H9 (cell line): Measurements from ENCODE around the gene CORO2B. TPM values are rescaled to one million over a fixed set of nuclear protein-coding genes. Genes with fewer than 3 reads are reported as not detected.

Experiments used
- DNase-seq: peaks from one replicate; pipeline ENCODE4 v3.0.0-alpha.2; 2017
- H2AFZ ChIP-seq: one replicate; pipeline ENCODE4 v1.6.1; 2013; ENCODE audit warnings: mild to moderate bottlenecking, low read length, control low read depth, moderate library complexity
- H2AK5ac ChIP-seq: 2 replicates; pipeline ENCODE4 v1.6.1; 2013; ENCODE audit warnings: low read length, control low read depth, mixed read lengths; ENCODE audit not compliant: insufficient read length
- H2BK120ac ChIP-seq: one replicate; pipeline ENCODE4 v1.6.1; 2013; ENCODE audit warnings: low read depth, mild to moderate bottlenecking, low read length, control low read depth, inconsistent platforms; ENCODE audit not compliant: poor library complexity, severe bottlenecking
- H2BK12ac ChIP-seq: 2 replicates; pipeline ENCODE4 v1.6.1; 2013; ENCODE audit warnings: low read length, control low read depth, mixed read lengths, low read depth; ENCODE audit not compliant: insufficient read length
- H2BK15ac ChIP-seq: 2 replicates; pipeline ENCODE4 v1.6.1; 2013; ENCODE audit warnings: low read depth, low read length, control low read depth
- H2BK20ac ChIP-seq: one replicate; pipeline ENCODE4 v1.6.1; 2013; ENCODE audit warnings: low read depth, mild to moderate bottlenecking, low read length, control low read depth, inconsistent platforms; ENCODE audit not compliant: poor library complexity, severe bottlenecking
- H2BK5ac ChIP-seq: 2 replicates; pipeline ENCODE4 v1.6.1; 2013; ENCODE audit warnings: low read length, control low read depth, mixed read lengths; ENCODE audit not compliant: insufficient read length
- H3K14ac ChIP-seq: 2 replicates; pipeline ENCODE4 v1.6.1; 2013; ENCODE audit warnings: low read length, control low read depth; ENCODE audit not compliant: insufficient read depth
- H3K18ac ChIP-seq: 2 replicates; pipeline ENCODE4 v1.6.1; 2013; ENCODE audit warnings: low read depth, mild to moderate bottlenecking, mixed read lengths, low read length, control low read depth; ENCODE audit not compliant: insufficient read length
- H3K23ac ChIP-seq: 2 replicates; pipeline ENCODE4 v1.6.1; 2013; ENCODE audit warnings: low read length, control low read depth, mixed read lengths, low read depth; ENCODE audit not compliant: insufficient read length
- H3K23me2 ChIP-seq: 2 replicates; pipeline ENCODE4 v1.6.1; 2013; ENCODE audit warnings: low read depth, mild to moderate bottlenecking, mixed read lengths, low read length, control low read depth; ENCODE audit not compliant: insufficient read length, poor library complexity, severe bottlenecking
- H3K27ac ChIP-seq: 2 replicates; pipeline ENCODE4 v1.5.1; 2013; ENCODE audit warnings: low read length, control low read depth, mixed read lengths, low read depth; ENCODE audit not compliant: insufficient read length
- H3K27me3 ChIP-seq: 2 replicates; pipeline ENCODE4 v1.6.1; 2013; ENCODE audit warnings: low read length, control low read depth, inconsistent platforms; ENCODE audit not compliant: insufficient read depth
- H3K4ac ChIP-seq: 2 replicates; pipeline ENCODE4 v1.6.1; 2013; ENCODE audit warnings: low read depth, mild to moderate bottlenecking, control low read depth, inconsistent platforms, low read length, moderate library complexity
- H3K4me1 ChIP-seq: 2 replicates; pipeline ENCODE4 v1.6.1; 2013; ENCODE audit warnings: low read length, control low read depth, inconsistent platforms; ENCODE audit not compliant: insufficient read depth
- H3K4me2 ChIP-seq: 2 replicates; pipeline ENCODE4 v1.6.1; 2013; ENCODE audit warnings: low read length, control low read depth, mixed read lengths; ENCODE audit not compliant: insufficient read length, insufficient read depth
- H3K56ac ChIP-seq: 2 replicates; pipeline ENCODE4 v1.6.1; 2013; ENCODE audit warnings: low read depth, mild to moderate bottlenecking, mixed read lengths, low read length, control low read depth; ENCODE audit not compliant: insufficient read length
- H3K79me1 ChIP-seq: 2 replicates; pipeline ENCODE4 v1.6.1; 2013; ENCODE audit warnings: low read depth, mild to moderate bottlenecking, moderate library complexity, low read length, control low read depth, inconsistent platforms; ENCODE audit not compliant: insufficient read depth, poor library complexity, severe bottlenecking
- H3K79me2 ChIP-seq: 2 replicates; pipeline ENCODE4 v1.6.1; 2013; ENCODE audit warnings: low read length, control low read depth, inconsistent platforms; ENCODE audit not compliant: insufficient read depth
- H3K9ac ChIP-seq: 2 replicates; pipeline ENCODE4 v1.6.1; 2013; ENCODE audit warnings: low read length, control low read depth, mixed read lengths; ENCODE audit not compliant: insufficient read length; ENCODE audit errors: extremely low read depth
- H3K9me3 ChIP-seq: one replicate; pipeline ENCODE4 v1.6.1; 2013; ENCODE audit warnings: low read depth, low read length, inconsistent platforms; ENCODE audit not compliant: control insufficient read depth
- H3T11ph ChIP-seq: one replicate; pipeline ENCODE4 v1.6.1; 2013; ENCODE audit warnings: mild to moderate bottlenecking, low read length, control low read depth, inconsistent platforms
- H4K20me1 ChIP-seq: one replicate; pipeline ENCODE4 v1.6.1; 2013; ENCODE audit not compliant: control insufficient read depth, insufficient read length, insufficient read depth
- H4K5ac ChIP-seq: 2 replicates; pipeline ENCODE4 v1.6.1; 2013; ENCODE audit warnings: low read depth, mild to moderate bottlenecking, mixed read lengths, low read length, control low read depth; ENCODE audit not compliant: insufficient read length
- H4K8ac ChIP-seq: replicated peaks from 2 replicates; pipeline ENCODE4 v1.6.1; 2013; ENCODE audit warnings: low read length, control low read depth, mixed read lengths, low read depth; ENCODE audit not compliant: insufficient read length
- H4K91ac ChIP-seq: 2 replicates; pipeline ENCODE4 v1.6.1; 2013; ENCODE audit warnings: low read depth, mild to moderate bottlenecking, moderate library complexity, mixed read lengths, low read length, control low read depth; ENCODE audit not compliant: insufficient read length
- H3K27ac Mint-ChIP-seq, 3 experiments: 2 replicates in 2 of 3; 3 replicates in 1 of 3; pipeline ENCODE4 v1.8.0; 2020 to 2021; ENCODE audit warnings: mixed read lengths in 3 of 3, mild to moderate bottlenecking in 1 of 3, moderate library complexity in 1 of 3
- H3K27me3 Mint-ChIP-seq: 2 replicates; pipeline ENCODE4 v1.8.0; 2021; ENCODE audit warnings: low read depth, mild to moderate bottlenecking, moderate library complexity, mixed read lengths
- H3K36me3 Mint-ChIP-seq, 3 experiments: 2 replicates in 2 of 3; 3 replicates in 1 of 3; pipeline ENCODE4 v1.8.0; 2020 to 2021; ENCODE audit warnings: low read depth in 3 of 3, mixed read lengths in 3 of 3; ENCODE audit not compliant: insufficient read depth in 1 of 3
- H3K4me1 Mint-ChIP-seq, 2 experiments: 2 replicates each; pipeline ENCODE4 v1.8.0; 2020; ENCODE audit warnings: mixed read lengths in 2 of 2
- H3K4me3 Mint-ChIP-seq, 2 experiments: 2 replicates in 1 of 2; 3 replicates in 1 of 2; pipeline ENCODE4 v1.8.0; 2020 to 2021; ENCODE audit warnings: mild to moderate bottlenecking in 2 of 2, mixed read lengths in 2 of 2, moderate library complexity in 1 of 2
- H3K9me3 Mint-ChIP-seq, 2 experiments: 2 replicates in 1 of 2; 3 replicates in 1 of 2; pipeline ENCODE4 v1.8.0; 2020; ENCODE audit warnings: mild to moderate bottlenecking in 2 of 2, mixed read lengths in 2 of 2, moderate library complexity in 1 of 2
- WGBS: extraction: QIAGEN DNeasy Blood & Tissue Kit; methylation state at CpG from one replicate; pipeline ENCODE4 v1.1.7; 2013; ENCODE audit warnings: missing lambda C conversion rate, low lambda C conversion rate, mixed read lengths; ENCODE audit not compliant: insufficient read length; ENCODE audit errors: extremely low coverage; 5-methylcytosine and 5-hydroxymethylcytosine counted together
- total RNA-seq: library from RNA; stranded (reverse); gene quantifications from 2 replicates; pipeline ENCODE4 v1.2.1, GENCODE V29; 2021
- TF ChIP-seq, protein P1 (sequence below): fragments of 200-600 bp; sonication (generic); conservative IDR thresholded peaks from 3 replicates; pipeline ENCODE4 v1.8.0; 2021; ENCODE audit warnings: antibody characterized with exemption, mild to moderate bottlenecking

The CORO2B gene
- total RNA-seq, 1 experiment from 2014 or later = 3.1 TPM

DNA sequence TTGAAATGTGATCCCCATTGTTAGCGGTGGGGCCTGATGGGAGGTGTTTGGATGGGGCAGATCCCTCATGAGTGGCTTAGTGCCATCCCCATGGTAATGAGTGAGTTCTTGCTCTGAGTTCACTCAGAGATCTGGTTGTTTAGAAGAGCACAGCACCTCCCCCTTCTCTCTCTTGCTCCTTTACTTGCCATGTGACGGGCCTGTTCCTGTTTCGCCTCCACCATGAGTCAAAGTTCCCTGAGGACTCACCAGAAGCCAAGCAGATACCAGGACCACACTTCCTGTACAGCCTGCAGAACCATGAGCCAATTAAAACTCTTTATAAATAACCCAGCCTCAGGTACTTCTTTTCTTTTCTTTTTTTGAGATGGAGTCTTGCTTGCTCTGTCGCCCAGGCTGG lies 195.3 kb downstream of the CORO2B start:
- no peaks in the 10 kb centered on the region; a peak in 1 of 5 replicates for H3K9me3 Mint-ChIP-seq
- Histone ChIP-seq H3K79me2 (no peaks in the 10 kb centered on the region), H3K23me2 (no peaks in the 10 kb centered on the region), H2BK5ac (no peak overlapping the region), H4K8ac (no peak overlapping the region), H3K27ac (no peak overlapping the region), H3K27me3 (no peaks in the 10 kb centered on the region; the same call in 1 of the 2 replicates), H2BK12ac (no peak overlapping the region), H3K18ac (no peak overlapping the region), H2AK5ac (no peak overlapping the region), H3K9me3 (no peaks in the 10 kb centered on the region), H3K4me1 (no peaks in the 10 kb centered on the region), H3K79me1 (no peaks in the 10 kb centered on the region), H3K14ac (no peak overlapping the region), H2BK120ac (no peak overlapping the region), H3K23ac (no peak overlapping the region), H4K20me1 (no peaks in the 10 kb centered on the region), H3K9ac (no peak overlapping the region), H3T11ph (no peak overlapping the region), H2BK15ac (no peak overlapping the region), H3K4me2 (no peak overlapping the region), H3K56ac (no peak overlapping the region), H2BK20ac (no peak overlapping the region), H4K5ac (no peak overlapping the region), H3K4ac (no peak overlapping the region), H4K91ac (no peak overlapping the region), H2AFZ (no peak overlapping the region)
- H3K27me3 Mint-ChIP-seq = peaks cover 16% of the 10 kb centered on the region
- no peak overlapping the region for H3K4me3 Mint-ChIP-seq
- peaks cover 6 to 16% (median 6%) of the 10 kb centered on the region in 3 experiments; a peak in 5 of 7 replicates for H3K36me3 Mint-ChIP-seq
- no peak overlapping the region for H3K27ac Mint-ChIP-seq
- TF ChIP-seq, protein P1, sequence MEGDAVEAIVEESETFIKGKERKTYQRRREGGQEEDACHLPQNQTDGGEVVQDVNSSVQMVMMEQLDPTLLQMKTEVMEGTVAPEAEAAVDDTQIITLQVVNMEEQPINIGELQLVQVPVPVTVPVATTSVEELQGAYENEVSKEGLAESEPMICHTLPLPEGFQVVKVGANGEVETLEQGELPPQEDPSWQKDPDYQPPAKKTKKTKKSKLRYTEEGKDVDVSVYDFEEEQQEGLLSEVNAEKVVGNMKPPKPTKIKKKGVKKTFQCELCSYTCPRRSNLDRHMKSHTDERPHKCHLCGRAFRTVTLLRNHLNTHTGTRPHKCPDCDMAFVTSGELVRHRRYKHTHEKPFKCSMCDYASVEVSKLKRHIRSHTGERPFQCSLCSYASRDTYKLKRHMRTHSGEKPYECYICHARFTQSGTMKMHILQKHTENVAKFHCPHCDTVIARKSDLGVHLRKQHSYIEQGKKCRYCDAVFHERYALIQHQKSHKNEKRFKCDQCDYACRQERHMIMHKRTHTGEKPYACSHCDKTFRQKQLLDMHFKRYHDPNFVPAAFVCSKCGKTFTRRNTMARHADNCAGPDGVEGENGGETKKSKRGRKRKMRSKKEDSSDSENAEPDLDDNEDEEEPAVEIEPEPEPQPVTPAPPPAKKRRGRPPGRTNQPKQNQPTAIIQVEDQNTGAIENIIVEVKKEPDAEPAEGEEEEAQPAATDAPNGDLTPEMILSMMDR = no peak
- no peak for DNase-seq
- no CpG with 5 or more reads among the region's 4 CpGs for WGBS
- peaks cover 11% of the 10 kb centered on the region in 2 experiments for H3K4me1 Mint-ChIP-seq
